ENCODE results near the gene PLXNA4.

The PLXNA4 gene

GRCh38 chr7:132533916-132534315 is 42.4 kb downstream of the PLXNA4 start:
- no peak for DNase-seq (ENCODE audit: low spot score)

DNA sequence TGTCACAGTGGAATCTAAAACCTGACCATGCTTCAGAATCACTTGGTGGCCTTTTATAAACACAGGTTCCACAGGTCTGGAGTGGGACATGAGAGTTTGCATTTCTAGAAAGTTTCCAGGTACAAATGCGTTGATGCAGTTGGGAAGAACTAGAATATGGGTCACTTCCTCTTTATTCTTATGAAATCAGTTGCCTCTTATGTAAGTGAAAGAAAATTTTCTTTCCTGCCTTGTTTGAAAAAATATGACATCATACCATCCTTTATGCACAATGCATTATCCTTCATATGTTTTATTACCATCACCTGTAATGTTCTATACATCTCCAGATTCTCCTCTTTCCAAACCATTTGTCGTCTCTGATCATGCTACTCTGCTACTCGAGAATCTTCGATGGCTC is 44.0 kb downstream of the PLXNA4 start:
- no peak for DNase-seq (ENCODE audit: low spot score)

- no peak for DNase-seq (ENCODE audit: low spot score)
Observed at GRCh38 chr7:132531562-132531961, 44.7 kb downstream of the PLXNA4 start.

- DNase-seq (ENCODE audit: low spot score) = no peak
Observed at GRCh38 chr7:132528695-132529094, 47.6 kb downstream of the PLXNA4 start.

DNA sequence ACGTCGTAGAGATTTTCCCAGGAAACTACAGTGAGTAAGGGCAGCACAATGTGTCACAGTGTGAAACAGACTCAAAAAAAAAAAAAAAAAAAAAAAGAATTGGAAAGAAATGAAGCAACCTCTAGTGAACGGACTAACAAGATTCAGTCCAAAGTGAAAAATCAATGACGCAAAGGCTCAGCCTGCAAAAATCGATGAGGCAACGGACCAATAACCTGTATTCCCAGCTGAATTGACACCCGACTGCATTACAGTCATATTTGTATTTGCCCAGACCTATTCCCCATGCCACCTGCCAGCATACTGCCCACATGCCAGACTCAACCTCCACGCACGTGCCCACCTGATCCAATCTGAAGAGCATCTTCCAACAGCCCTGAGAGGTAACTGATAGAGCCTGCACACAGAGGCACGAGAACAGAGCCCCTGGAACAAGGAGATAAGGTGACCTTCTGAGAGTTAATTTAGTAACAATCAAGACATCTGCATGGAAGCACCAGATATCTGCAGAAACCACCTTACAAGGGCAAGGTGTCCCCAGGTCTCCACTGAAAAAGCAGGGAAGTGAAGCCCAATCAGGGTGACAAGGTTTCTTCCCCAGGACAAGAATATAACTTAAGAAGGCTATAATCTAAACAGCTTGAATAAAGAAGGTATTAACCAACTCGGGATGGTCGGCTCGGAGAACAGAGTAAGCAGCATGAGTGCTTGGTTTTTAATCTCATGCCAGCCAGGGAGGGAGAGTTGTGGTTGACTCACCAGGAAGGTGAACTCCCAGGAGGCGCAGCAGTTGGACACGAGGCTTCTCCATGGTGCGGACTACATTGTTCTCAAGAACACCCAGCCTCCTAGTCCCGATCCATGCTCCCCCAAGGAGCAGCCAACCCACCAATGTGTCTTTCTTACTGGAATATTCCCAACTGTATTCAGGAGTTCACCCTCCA is 48.5 kb downstream of the PLXNA4 start:
- no peak for DNase-seq (ENCODE audit: low spot score)

- no peak for DNase-seq (ENCODE audit: low spot score)
Observed at GRCh38 chr7:132526111-132526740, 50.0 kb downstream of the PLXNA4 start.

- DNase-seq (ENCODE audit: low spot score) = no peak
Observed at GRCh38 chr7:132521423-132521822, 54.8 kb downstream of the PLXNA4 start.

DNA sequence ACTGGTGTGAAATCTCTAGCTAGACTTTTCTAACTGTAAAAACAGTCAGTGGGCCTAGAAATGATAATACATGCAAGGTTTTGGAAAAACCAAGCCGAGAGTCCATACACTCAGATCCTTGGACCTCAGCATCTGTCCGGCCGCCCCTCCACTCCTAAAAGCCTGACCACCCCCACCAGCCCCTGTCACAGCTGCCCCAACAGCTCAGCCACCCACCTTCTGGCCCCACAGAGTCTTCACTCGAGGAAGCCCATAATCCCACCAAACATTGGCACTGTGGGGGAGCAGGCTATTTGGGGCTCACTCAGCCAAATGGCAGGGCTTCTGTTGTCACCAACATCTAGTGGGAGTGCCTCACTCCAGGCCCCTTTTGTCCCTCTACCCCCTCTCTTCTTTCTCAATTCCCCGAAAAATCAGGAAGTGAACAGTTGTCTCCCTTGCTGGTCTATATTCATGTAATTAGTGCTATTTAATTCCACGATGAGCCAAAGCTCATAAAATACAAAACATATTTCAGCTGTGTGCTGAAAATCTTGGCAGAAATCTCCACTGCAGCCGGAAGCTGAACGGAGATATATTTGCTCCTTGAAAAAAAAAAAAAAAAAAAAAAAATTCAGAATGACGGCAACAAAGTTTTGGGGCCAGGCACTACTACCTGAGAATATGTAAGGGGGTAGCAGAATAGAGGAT is 55.5 kb downstream of the PLXNA4 start:
- DNase-seq (ENCODE audit: low spot score) = no peak

DNA sequence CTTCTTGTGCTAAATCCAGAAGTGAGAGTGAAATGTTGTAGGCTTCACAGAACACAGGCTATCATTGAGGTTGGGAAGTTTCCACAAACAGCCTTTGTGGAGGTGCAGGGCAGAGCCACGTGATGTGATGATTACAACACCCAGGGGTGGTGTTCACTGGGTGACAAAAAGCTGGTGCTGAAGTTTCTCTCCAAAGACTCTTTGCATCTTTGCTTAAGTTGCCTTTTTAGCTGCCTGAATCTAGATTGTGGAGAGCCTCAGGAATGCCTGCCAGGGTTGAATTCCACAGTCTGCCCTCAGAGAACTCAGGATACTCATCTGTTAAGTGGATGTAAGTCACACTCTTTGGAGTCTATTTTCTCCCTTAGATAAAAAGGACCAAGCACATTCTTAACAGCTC is 56.3 kb downstream of the PLXNA4 start:
- DNase-seq (ENCODE audit: low spot score) = no peak

GRCh38 chr7:132518839-132519173 is 57.5 kb downstream of the PLXNA4 start:
- no peak for DNase-seq (ENCODE audit: low spot score)

- peak; percentile 68 for DNase-seq (ENCODE audit: low spot score)
Observed at GRCh38 chr7:132518102-132518838, 58.0 kb downstream of the PLXNA4 start.

- no peak for DNase-seq (ENCODE audit: low spot score)
Observed at GRCh38 chr7:132516042-132516840, 60.0 kb downstream of the PLXNA4 start.

- no peak for DNase-seq (ENCODE audit: low spot score)
Observed at GRCh38 chr7:132515181-132515580, 61.1 kb downstream of the PLXNA4 start.

GRCh38 chr7:132514430-132514829 is 61.8 kb downstream of the PLXNA4 start:
- no peak for DNase-seq (ENCODE audit: low spot score)

DNA sequence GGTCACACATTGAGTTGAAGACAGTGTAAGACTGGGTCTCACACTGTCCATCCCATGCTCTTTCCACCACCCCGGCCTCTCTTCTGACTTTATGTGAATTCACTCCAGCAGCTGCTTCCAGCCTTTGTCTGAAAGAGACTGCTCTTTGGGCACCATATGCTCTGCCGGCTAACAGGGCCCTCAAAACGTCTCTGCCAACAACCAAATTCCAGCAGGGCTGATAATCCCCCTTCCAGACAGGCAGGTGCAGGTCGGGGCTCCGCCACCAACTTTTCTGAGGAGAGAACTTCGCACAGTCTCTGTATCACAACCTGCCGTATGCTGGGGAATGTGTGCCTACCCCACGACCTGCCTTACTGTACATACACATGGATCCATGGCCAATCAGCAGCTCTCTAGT is 64.3 kb downstream of the PLXNA4 start:
- no peak for DNase-seq (ENCODE audit: low spot score)

- DNase-seq (ENCODE audit: low spot score) = no peak
Observed at GRCh38 chr7:132511387-132511786, 64.9 kb downstream of the PLXNA4 start.

DNA sequence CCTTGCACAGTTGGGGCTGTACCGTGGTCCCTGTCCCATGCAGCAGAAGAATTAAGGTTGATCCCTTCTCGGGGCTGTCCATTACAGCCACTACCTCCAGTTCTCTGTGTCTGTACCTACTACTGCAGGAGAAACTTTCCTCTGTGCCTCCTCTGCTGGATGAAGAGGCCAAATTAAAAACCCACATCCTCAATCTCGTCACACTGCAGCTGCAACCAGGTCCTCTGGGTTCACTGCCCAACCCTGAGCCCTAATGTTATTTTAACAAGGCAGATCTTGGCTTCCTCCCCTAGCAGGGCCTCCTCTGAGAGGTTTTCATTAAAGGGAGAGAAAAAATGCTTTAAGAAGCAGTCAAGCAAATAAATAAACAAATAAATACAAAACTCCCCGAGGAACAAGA is 66.6 kb downstream of the PLXNA4 start:
- no peak for DNase-seq (ENCODE audit: low spot score)

DNA sequence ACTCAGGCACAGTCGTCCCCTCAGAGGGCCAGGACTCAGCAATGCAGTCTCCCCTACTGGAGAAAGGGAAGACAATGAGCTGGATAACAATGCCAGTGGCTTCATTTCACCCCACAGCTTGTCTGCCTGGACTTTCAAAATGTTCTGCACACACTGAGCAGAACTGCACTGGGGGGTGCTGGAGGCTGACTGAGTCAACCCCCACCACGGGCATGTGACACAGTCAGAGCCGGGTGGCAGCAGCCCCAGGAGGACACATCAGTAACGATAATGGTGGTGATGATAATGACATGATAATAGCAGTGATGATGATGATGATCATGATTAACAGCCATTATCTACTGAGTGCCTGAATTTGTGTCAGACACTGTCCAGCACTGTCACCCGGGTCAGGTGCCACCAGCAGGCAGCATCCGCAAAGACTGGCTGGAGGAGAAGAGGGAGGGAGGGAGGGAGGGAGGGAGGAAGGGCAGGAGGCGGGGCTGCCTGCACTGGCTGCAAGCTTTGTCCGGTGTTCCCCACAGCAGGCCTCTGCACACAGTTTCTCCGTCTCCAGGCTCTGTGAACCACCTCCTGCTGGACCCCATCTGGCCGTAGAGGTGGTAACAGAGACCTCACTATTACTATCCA is 67.4 kb downstream of the PLXNA4 start:
- no peak for DNase-seq (ENCODE audit: low spot score)

DNA sequence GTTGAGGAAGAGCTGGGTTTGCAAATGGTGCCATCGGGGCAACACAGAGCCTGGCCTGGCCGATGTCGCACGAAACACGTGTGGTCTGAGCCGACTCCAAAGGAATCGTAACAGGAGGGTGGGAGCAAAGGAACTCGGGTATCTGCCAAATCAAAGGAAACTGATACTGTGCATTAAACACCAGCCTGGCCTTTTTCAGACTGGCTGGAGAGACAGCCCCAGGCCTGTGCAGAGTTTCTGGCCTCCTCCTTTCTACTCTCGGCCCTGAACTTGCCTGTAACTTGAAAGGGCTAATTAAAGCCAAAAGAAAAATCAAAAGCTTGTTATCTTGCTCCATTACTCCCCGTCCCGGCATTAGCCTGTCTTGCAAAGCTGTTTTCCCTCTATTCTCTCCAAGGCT is 71.4 kb downstream of the PLXNA4 start:
- no peak for DNase-seq (ENCODE audit: low spot score)

GRCh38 chr7:132504071-132504470 is 72.2 kb downstream of the PLXNA4 start:
- DNase-seq (ENCODE audit: low spot score) = no peak

GRCh38 chr7:132503415-132503814 is 72.9 kb downstream of the PLXNA4 start:
- DNase-seq (ENCODE audit: low spot score) = no peak
